ENCODE measurements around the gene GSTA3.

Gene GSTA3

DNA sequence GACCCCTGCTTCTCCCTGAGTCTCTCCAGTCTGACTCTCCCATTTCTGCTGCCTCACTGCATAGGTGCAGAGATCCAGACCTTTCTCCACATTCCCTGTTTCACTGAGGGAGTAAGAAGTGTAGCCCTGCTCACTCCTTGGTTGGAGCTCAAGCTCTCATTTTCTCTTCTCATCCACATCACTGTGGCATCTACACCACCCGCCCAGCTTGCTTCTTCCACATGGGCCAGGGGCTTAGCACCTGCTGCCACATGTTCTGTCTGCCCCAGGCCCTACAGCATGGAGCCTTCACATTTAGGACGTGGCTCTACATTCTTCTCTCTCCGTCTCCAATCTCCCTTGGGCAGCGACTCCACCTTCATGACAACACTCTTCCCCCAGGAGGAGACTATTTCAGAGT lies 60.4 kb downstream of the GSTA3 start:
- DNase-seq = no peak

Measured in NCI-H1105 treated with DMSO at 0.1 percent for 48 hours (cell line).